ENCODE results near the gene XYLT1.

The XYLT1 gene

GRCh38 chr16:17381784-17382183, 89.0 kb downstream of the XYLT1 start:
- TF ChIP-seq CTCF (IDR thresholded peaks at IDR 0.05; ENCODE audit: borderline replicate concordance, insufficient read depth, low read depth, low read length) = no peak
- H3K4me3 ChIP-seq (ENCODE audit: low read depth, low read length) = no peak overlapping the region

GRCh38 chr16:17380613-17381012, 90.1 kb downstream of the XYLT1 start:
- TF ChIP-seq CTCF (IDR thresholded peaks at IDR 0.05; ENCODE audit: borderline replicate concordance, insufficient read depth, low read depth, low read length) = no peak
- H3K4me3 ChIP-seq (ENCODE audit: low read depth, low read length) = no peak overlapping the region

GRCh38 chr16:17379121-17379571, 91.6 kb downstream of the XYLT1 start:
- no peak for TF ChIP-seq CTCF (IDR thresholded peaks at IDR 0.05; ENCODE audit: borderline replicate concordance, insufficient read depth, low read depth, low read length)
- H3K4me3 ChIP-seq (ENCODE audit: low read depth, low read length) = no peak overlapping the region

- TF ChIP-seq CTCF (IDR thresholded peaks at IDR 0.05; ENCODE audit: borderline replicate concordance, insufficient read depth, low read depth, low read length) = no peak
- no peak overlapping the region for H3K4me3 ChIP-seq (ENCODE audit: low read depth, low read length)
Measured at GRCh38 chr16:17377360-17378324, 93.1 kb downstream of the XYLT1 start.

GRCh38 chr16:17375461-17376304, 95.1 kb downstream of the XYLT1 start:
- TF ChIP-seq CTCF (IDR thresholded peaks at IDR 0.05; ENCODE audit: borderline replicate concordance, insufficient read depth, low read depth, low read length) = no peak
- H3K4me3 ChIP-seq (ENCODE audit: low read depth, low read length) = no peak overlapping the region

- no peak for TF ChIP-seq CTCF (IDR thresholded peaks at IDR 0.05; ENCODE audit: borderline replicate concordance, insufficient read depth, low read depth, low read length)
- no peak overlapping the region for H3K4me3 ChIP-seq (ENCODE audit: low read depth, low read length)
Measured at GRCh38 chr16:17374668-17375255, 96.0 kb downstream of the XYLT1 start.

Data from GM12875 (cell line).